ENCODE data around the gene PCDH9.
"Not testable (repeated sequence)": the region's sequence is repeated elsewhere in the genome, so short reads cannot be mapped to it uniquely, and the experiment has no call there.

PCDH9 gene

DNA sequence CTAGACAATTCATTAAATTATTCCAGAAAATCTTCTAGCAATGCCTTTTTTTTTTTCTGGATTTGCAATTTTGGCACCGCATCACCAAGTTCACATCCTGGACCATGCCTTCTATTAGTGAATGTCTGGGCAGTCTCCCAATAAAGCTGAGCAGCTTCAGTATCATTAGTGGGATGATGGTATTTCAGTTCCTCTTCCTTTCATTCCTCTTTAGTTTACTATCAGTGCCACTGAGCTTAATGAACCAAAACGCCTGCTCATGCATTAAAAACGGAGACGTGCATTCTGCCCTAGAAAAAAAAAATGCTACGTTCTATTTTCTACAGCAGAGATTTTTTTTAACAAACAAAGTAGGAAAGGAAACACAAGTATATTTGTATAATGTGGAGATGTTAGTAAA lies 343.0 kb downstream of the PCDH9 start:
- Histone ChIP-seq H3K9me3 (replicated peaks; ENCODE audit: low read length) (no peaks in the 10 kb centered on the region), H3K27me3 (ENCODE audit: control insufficient read depth, insufficient read depth, low read length) (no peaks in the 10 kb centered on the region), H3K36me3 (ENCODE audit: insufficient read depth, low read length) (no peaks in the 10 kb centered on the region), H3K4me2 (ENCODE audit: low read length) (no peak overlapping the region), H3K4me3 (ENCODE audit: low read length) (no peak overlapping the region), H3K9ac (ENCODE audit: low read depth, low read length) (no peak overlapping the region), H3K4me1 (ENCODE audit: control insufficient read depth, insufficient read depth, low read length) (no peaks in the 10 kb centered on the region)

DNA sequence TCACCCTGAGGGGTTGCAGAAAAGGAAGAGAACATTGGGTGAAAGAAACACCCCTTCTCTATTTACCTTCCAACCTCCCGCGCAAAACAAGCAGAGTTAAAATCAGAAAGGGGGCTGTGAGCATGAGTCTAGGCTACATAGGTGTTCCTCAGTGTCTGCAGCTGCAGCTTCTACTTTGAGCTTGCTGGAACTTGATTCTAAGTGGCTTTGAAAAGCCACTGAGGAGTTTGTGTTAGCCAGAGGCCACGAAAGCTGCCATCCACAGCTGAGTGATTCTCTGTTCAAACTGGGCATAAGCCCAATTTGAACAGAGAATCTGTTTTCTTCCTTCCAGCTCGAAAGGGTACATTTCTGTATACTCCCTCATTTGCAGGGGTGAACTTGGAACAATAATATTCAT lies 343.9 kb downstream of the PCDH9 start:
- Histone ChIP-seq H3K27me3 (ENCODE audit: control insufficient read depth, insufficient read depth, low read length) (no peaks in the 10 kb centered on the region), H3K4me1 (ENCODE audit: control insufficient read depth, insufficient read depth, low read length) (no peaks in the 10 kb centered on the region), H3K4me3 (ENCODE audit: low read length) (no peak overlapping the region), H3K9ac (ENCODE audit: low read depth, low read length) (no peak overlapping the region), H3K36me3 (ENCODE audit: insufficient read depth, low read length) (no peaks in the 10 kb centered on the region), H3K9me3 (replicated peaks; ENCODE audit: low read length) (no peaks in the 10 kb centered on the region), H3K4me2 (ENCODE audit: low read length) (no peak overlapping the region)

DNA sequence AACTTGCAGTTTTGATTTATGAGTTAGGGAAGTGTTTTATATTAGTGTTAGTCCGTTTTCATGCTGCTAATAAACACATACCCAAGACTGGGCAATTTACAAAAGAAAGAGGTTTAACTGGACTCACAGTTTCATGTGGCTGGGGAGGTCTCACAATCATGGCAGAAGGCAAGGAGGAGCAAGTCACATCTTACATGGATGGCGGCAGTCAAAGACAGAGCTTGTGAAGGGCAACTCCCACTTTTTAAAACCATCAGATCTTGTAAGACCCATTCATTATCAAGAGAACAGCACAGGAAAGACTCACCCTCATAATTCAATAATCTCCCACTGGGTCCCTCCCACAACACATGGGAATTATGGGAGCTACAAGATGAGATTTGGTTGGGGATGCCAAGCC lies 349.0 kb downstream of the PCDH9 start:
- H3K27me3 ChIP-seq (ENCODE audit: control insufficient read depth, insufficient read depth, low read length); H3K4me3 ChIP-seq (ENCODE audit: low read length); H3K9me3 ChIP-seq (replicated peaks; ENCODE audit: low read length); H3K36me3 ChIP-seq (ENCODE audit: insufficient read depth, low read length); H3K4me1 ChIP-seq (ENCODE audit: control insufficient read depth, insufficient read depth, low read length); H3K9ac ChIP-seq (ENCODE audit: low read depth, low read length); H3K4me2 ChIP-seq (ENCODE audit: low read length): not testable (repeated sequence)

DNA sequence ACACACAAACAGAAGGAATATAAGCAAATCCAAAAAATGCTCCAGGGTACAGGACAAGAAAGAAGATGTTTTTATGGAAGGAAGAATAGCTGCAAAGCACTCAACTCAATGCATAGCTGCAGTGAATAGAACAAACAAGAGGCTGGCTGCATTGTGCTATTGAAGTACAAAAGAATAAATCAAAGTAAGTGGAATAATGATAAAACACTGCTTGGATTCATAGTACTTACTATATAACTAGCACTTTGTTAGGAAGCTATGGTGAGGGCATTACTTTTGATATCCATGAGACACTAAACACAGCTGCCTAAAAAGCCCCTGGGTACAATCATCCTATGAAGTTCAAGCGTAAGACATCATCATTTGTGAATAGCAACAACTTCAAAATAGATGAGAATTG lies 350.1 kb downstream of the PCDH9 start:
- Histone ChIP-seq H3K36me3 (ENCODE audit: insufficient read depth, low read length) (no peaks in the 10 kb centered on the region), H3K9me3 (replicated peaks; ENCODE audit: low read length) (no peaks in the 10 kb centered on the region), H3K4me3 (ENCODE audit: low read length) (no peak overlapping the region), H3K27me3 (ENCODE audit: control insufficient read depth, insufficient read depth, low read length) (no peaks in the 10 kb centered on the region), H3K4me1 (ENCODE audit: control insufficient read depth, insufficient read depth, low read length) (no peaks in the 10 kb centered on the region), H3K4me2 (ENCODE audit: low read length) (no peak overlapping the region), H3K9ac (ENCODE audit: low read depth, low read length) (no peak overlapping the region)

DNA sequence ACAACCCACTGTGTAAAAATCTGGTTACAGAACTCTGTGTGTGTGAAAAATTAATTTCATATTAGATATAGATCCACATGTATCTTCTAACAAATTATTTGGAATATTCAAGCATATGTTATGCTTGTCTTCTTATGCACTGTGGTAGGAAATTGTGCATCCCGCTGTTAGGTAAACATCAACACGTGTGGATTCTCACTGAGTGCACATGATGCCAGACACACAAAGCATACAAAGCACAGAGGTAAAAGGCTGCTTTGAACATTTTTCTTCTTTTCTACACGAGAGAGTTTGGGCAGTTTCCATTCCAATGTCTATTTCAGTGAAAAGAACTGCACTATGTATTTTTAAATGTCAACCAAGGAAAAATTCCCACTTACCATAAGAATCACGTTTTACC lies 354.9 kb downstream of the PCDH9 start:
- Histone ChIP-seq H3K9me3 (replicated peaks; ENCODE audit: low read length) (no peaks in the 10 kb centered on the region), H3K27me3 (ENCODE audit: control insufficient read depth, insufficient read depth, low read length) (no peaks in the 10 kb centered on the region), H3K4me1 (ENCODE audit: control insufficient read depth, insufficient read depth, low read length) (no peaks in the 10 kb centered on the region), H3K9ac (ENCODE audit: low read depth, low read length) (no peak overlapping the region), H3K4me2 (ENCODE audit: low read length) (no peak overlapping the region), H3K4me3 (ENCODE audit: low read length) (no peak overlapping the region), H3K36me3 (ENCODE audit: insufficient read depth, low read length) (no peaks in the 10 kb centered on the region)

DNA sequence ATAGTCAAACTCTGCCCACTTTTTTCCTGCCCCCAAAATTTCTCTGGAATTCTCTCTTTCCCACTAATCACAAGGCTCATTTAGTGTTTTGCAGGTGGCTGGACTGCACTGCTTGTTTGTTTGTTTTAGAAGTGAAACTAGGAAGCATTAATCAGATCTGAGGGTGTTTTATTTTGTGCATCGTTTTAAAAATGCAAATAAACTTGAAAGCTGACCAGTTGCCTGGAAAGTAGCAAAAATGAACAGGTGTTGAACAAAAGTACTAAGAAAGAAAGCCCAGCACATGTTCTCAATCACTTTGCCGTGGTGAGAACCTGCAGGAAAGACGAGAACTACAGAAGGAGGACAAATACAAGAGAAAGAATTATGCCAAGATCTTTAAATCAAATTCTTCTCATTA lies 365.5 kb downstream of the PCDH9 start:
- peak overlapping the region; percentile 65 for H3K4me2 ChIP-seq (ENCODE audit: low read length)
- no peaks in the 10 kb centered on the region for H3K9me3 ChIP-seq (replicated peaks; ENCODE audit: low read length)
- H3K4me3 ChIP-seq (ENCODE audit: low read length) = peak overlapping the region; percentile 38
- H3K9ac ChIP-seq (ENCODE audit: low read depth, low read length) = no peak overlapping the region
- no peaks in the 10 kb centered on the region for H3K36me3 ChIP-seq (ENCODE audit: insufficient read depth, low read length)
- no peaks in the 10 kb centered on the region for H3K27me3 ChIP-seq (ENCODE audit: control insufficient read depth, insufficient read depth, low read length)
- peaks cover 5% of the 10 kb centered on the region for H3K4me1 ChIP-seq (ENCODE audit: control insufficient read depth, insufficient read depth, low read length)

DNA sequence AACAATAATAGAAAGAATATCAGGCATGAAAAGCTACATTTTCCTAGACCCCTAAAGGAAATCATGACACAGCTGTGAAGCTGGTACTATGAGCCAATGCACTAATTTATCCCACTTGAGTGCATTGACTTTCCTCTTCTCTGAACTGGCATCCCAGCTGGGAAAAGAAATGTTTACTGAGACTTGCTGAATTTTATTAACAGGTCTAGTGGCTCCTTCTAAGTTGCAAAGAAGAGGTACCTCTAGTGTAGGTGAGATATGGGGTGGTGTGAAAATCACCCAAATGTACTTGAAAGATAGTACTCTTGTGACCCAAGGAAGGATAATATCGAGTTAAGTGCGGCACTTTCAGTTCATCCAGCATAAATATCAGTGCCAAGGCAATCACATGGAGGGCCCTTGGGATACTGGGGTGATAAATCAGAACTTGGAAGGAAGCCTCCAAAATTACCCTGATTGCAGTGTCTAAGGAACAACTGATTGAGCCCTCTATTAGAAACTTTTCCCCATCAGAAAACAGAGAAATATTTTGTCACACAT lies 369.2 kb downstream of the PCDH9 start:
- Histone ChIP-seq H3K4me3 (ENCODE audit: low read length) (no peak overlapping the region), H3K9me3 (replicated peaks; ENCODE audit: low read length) (no peaks in the 10 kb centered on the region), H3K27me3 (ENCODE audit: control insufficient read depth, insufficient read depth, low read length) (no peaks in the 10 kb centered on the region), H3K4me1 (ENCODE audit: control insufficient read depth, insufficient read depth, low read length) (peaks cover 5% of the 10 kb centered on the region), H3K9ac (ENCODE audit: low read depth, low read length) (no peak overlapping the region), H3K4me2 (ENCODE audit: low read length) (no peak overlapping the region), H3K36me3 (ENCODE audit: insufficient read depth, low read length) (no peaks in the 10 kb centered on the region)

DNA sequence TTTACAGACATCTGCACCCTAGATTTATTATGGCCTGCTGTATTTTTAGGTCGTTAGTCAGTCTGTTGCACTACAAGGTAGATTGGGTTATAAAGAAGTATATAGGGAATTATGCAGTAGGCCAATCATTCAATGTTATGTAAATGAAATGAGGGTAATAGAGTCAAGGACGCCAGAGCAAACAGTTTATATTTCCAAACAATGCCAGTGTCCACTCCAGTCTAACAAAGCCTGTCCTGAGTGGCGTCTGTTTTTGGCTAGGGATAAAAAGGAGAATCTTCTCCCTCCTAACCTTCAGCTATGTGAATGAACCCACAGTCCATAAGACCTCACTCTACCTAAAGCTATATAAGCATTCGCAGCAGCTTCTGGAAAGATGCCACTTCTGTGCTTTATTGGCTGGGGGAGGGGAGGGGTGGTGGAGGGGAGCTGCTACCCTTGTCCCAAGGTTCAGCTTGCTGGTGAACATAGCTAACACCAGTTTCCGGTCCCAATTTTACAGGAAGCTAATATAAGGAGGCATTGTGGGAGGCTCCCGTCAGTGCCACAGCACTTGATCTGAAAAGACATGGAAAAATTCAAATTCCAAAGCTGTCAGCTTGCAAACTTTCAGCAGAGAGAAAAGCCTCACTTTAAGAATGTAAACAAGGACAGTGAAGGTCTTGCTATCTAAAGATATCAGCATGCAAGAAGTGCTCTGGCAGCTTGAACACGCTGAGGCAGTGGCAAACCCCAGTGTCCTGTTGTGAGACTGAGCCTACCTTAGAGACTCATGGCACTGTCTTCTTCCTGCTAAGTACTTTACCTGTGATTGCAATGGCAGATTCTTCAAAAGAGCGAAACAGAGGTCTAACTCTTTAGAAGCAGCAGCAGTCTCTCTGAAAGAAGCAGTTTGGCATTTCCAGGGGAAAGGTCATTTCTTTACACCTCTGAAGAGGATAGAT lies 369.9 kb downstream of the PCDH9 start:
- Histone ChIP-seq H3K36me3 (ENCODE audit: insufficient read depth, low read length) (no peaks in the 10 kb centered on the region), H3K27me3 (ENCODE audit: control insufficient read depth, insufficient read depth, low read length) (no peaks in the 10 kb centered on the region), H3K4me1 (ENCODE audit: control insufficient read depth, insufficient read depth, low read length) (peaks cover 5% of the 10 kb centered on the region), H3K9me3 (replicated peaks; ENCODE audit: low read length) (no peaks in the 10 kb centered on the region), H3K4me2 (ENCODE audit: low read length) (no peak overlapping the region), H3K4me3 (ENCODE audit: low read length) (no peak overlapping the region), H3K9ac (ENCODE audit: low read depth, low read length) (no peak overlapping the region)

DNA sequence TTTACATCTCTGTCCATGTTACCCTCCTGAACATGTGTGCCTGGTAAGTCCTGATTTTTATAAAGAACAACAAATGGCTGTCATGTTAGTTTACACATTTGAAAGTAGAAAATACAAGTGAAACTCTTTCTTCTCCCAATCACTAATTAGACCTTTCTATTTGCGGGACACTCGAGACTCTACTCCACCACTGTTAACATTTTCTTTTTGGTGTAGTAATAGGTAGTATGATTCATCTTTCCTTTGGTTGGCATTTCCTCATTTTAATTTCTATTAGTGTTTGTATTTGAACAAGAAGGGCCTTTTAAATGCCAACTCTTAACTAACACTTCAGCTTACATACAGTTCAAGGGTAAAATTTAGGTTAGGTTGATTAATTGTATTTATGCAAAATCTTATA lies 371.1 kb downstream of the PCDH9 start:
- Histone ChIP-seq H3K27me3 (ENCODE audit: control insufficient read depth, insufficient read depth, low read length) (no peaks in the 10 kb centered on the region), H3K36me3 (ENCODE audit: insufficient read depth, low read length) (no peaks in the 10 kb centered on the region), H3K9ac (ENCODE audit: low read depth, low read length) (no peak overlapping the region), H3K4me3 (ENCODE audit: low read length) (no peak overlapping the region), H3K9me3 (replicated peaks; ENCODE audit: low read length) (no peaks in the 10 kb centered on the region), H3K4me2 (ENCODE audit: low read length) (no peak overlapping the region), H3K4me1 (ENCODE audit: control insufficient read depth, insufficient read depth, low read length) (no peaks in the 10 kb centered on the region)

DNA sequence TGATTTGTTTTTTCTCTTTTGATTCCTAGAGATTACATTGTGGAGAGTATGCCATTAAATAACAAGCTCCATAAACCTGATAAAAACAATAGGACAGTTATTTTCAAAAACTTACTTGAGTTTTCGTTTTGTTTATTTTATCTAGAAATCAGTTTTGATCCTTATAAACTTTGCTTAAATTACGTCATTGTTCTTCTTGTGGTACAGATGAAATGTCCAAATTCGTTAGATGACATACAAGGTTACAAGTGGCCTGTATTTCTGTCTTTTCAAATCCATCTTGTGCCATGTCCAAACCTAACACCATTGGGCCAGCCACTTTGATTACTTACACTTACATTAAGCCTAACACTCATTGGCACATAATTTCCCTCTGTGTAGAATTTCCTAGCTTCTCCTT lies 372.0 kb downstream of the PCDH9 start:
- Histone ChIP-seq H3K9me3 (replicated peaks; ENCODE audit: low read length) (no peaks in the 10 kb centered on the region), H3K9ac (ENCODE audit: low read depth, low read length) (no peak overlapping the region), H3K36me3 (ENCODE audit: insufficient read depth, low read length) (no peaks in the 10 kb centered on the region), H3K4me3 (ENCODE audit: low read length) (no peak overlapping the region), H3K27me3 (ENCODE audit: control insufficient read depth, insufficient read depth, low read length) (no peaks in the 10 kb centered on the region), H3K4me2 (ENCODE audit: low read length) (no peak overlapping the region), H3K4me1 (ENCODE audit: control insufficient read depth, insufficient read depth, low read length) (no peaks in the 10 kb centered on the region)

DNA sequence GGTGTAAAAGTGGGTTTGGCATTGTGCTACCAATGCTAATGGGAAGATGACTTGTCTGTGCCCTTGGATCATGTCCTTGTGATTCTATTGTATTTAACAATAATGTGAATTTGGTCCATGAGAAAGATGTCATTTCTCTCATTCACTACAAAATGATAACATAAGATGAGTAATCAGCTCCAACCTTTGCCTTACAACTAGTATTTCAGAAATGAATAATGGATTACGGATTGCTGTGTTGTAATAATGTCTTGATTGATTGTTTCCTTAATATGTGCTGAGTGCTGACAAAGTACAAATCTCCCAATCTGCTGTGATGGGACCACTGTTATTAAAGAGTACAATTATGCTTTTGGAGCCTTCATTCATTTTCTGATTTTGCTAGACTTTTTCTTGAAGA lies 375.0 kb downstream of the PCDH9 start:
- H3K4me1 ChIP-seq (ENCODE audit: control insufficient read depth, insufficient read depth, low read length) = no peaks in the 10 kb centered on the region
- no peak overlapping the region for H3K4me3 ChIP-seq (ENCODE audit: low read length)
- H3K27me3 ChIP-seq (ENCODE audit: control insufficient read depth, insufficient read depth, low read length) = no peaks in the 10 kb centered on the region
- no peak overlapping the region for H3K9ac ChIP-seq (ENCODE audit: low read depth, low read length)
- H3K4me2 ChIP-seq (ENCODE audit: low read length) = no peak overlapping the region
- no peaks in the 10 kb centered on the region for H3K9me3 ChIP-seq (replicated peaks; ENCODE audit: low read length)
- no peaks in the 10 kb centered on the region for H3K36me3 ChIP-seq (ENCODE audit: insufficient read depth, low read length)

DNA sequence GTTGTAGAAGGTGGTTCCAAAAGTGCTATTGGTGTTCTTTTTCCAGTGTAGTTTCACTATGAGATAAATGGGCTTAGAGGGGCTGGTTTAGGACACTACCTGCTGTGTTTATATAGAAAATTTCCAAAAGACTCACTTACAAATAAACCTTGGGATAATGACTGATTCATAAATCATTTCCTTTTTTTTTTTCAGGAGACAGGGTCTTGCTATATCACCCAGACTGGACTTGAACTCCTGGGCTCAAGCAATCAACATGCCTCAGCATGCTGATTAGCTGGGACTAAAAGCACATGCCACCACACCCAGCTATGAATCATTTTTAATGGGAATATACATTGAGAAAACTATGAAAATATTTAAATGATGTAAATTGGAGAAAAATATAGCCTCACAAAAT lies 376.6 kb downstream of the PCDH9 start:
- Histone ChIP-seq H3K4me3 (ENCODE audit: low read length) (no peak overlapping the region), H3K9me3 (replicated peaks; ENCODE audit: low read length) (no peaks in the 10 kb centered on the region), H3K27me3 (ENCODE audit: control insufficient read depth, insufficient read depth, low read length) (no peaks in the 10 kb centered on the region), H3K4me2 (ENCODE audit: low read length) (no peak overlapping the region), H3K9ac (ENCODE audit: low read depth, low read length) (no peak overlapping the region), H3K36me3 (ENCODE audit: insufficient read depth, low read length) (no peaks in the 10 kb centered on the region), H3K4me1 (ENCODE audit: control insufficient read depth, insufficient read depth, low read length) (no peaks in the 10 kb centered on the region)
